Liver (tissue), 9 donors: ENCODE results near the gene NOM1. TPM values are rescaled to one million over a fixed set of nuclear protein-coding genes. Genes with fewer than 3 reads are reported as not detected.

Source experiments
- DNase-seq: peaks from one replicate; pipeline ENCODE4 v3.0.0-alpha.2; 2017; ENCODE audit warnings: low spot score
- H3K27ac ChIP-seq, 2 donors: one replicate each; pipeline ENCODE4 v1.7.0; 2013; ENCODE audit warnings: inconsistent platforms in 2 of 2, low read length in 2 of 2, control low read depth in 1 of 2, low read depth in 1 of 2, mild to moderate bottlenecking in 1 of 2
- H3K27me3 ChIP-seq, 4 donors: one replicate each; pipeline versions ENCODE4 v1.6.1 to v1.7.0; 2013; ENCODE audit warnings: low read length in 3 of 4, inconsistent platforms in 1 of 4, mild to moderate bottlenecking in 1 of 4, moderate library complexity in 1 of 4; ENCODE audit not compliant: control insufficient read depth in 4 of 4, insufficient read depth in 4 of 4
- H3K36me3 ChIP-seq, 4 donors: one replicate each; pipeline versions ENCODE4 v1.6.1 to v1.7.0; 2013; ENCODE audit warnings: low read length in 3 of 4, mild to moderate bottlenecking in 3 of 4, low read depth in 1 of 4, moderate library complexity in 1 of 4; ENCODE audit not compliant: control insufficient read depth in 4 of 4, insufficient read depth in 3 of 4
- H3K4me1 ChIP-seq, 4 donors: one replicate each; pipeline versions ENCODE4 v1.6.1 to v1.7.0; 2013; ENCODE audit warnings: low read length in 3 of 4, mild to moderate bottlenecking in 3 of 4, moderate library complexity in 1 of 4; ENCODE audit not compliant: control insufficient read depth in 4 of 4, insufficient read depth in 4 of 4
- H3K4me3 ChIP-seq, 3 donors: one replicate each; pipeline versions ENCODE4 v1.6.1 to v1.7.0; 2013; ENCODE audit warnings: low read length in 3 of 3, control low read depth in 1 of 3, low read depth in 1 of 3, mild to moderate bottlenecking in 1 of 3
- H3K9ac ChIP-seq, 2 donors: one replicate each; pipeline ENCODE4 v1.7.0; 2013; ENCODE audit warnings: low read length in 2 of 2, mild to moderate bottlenecking in 2 of 2, moderate library complexity in 2 of 2, control low read depth in 1 of 2, low read depth in 1 of 2
- H3K9me3 ChIP-seq, 4 donors: one replicate each; pipeline versions ENCODE4 v1.6.1 to v1.7.0; 2013; ENCODE audit warnings: low read length in 3 of 4; ENCODE audit not compliant: control insufficient read depth in 4 of 4
- ATF3 ChIP-seq: IDR thresholded peaks from 2 replicates; pipeline ENCODE4 v1.6.1; 2016; ENCODE audit warnings: antibody characterized with exemption
- CTCF ChIP-seq: fragments of 150-350 bp; IDR thresholded peaks from 2 replicates; pipeline ENCODE4 v1.5.1; 2017; ENCODE audit warnings: improper control_type of control experiment, low read depth, low read length; ENCODE audit not compliant: missing input control
- EGR1 ChIP-seq, 2 donors: IDR thresholded peaks; 2 replicates each; pipeline ENCODE4 v1.6.1; 2016 to 2018; ENCODE audit warnings: antibody characterized with exemption in 2 of 2, low read depth in 2 of 2
- FOXA1 ChIP-seq: IDR thresholded peaks from 2 replicates; pipeline ENCODE4 v1.6.1; 2016; ENCODE audit warnings: antibody characterized with exemption
- FOXA2 ChIP-seq: IDR thresholded peaks from 2 replicates; pipeline ENCODE4 v1.6.1; 2016; ENCODE audit warnings: antibody characterized with exemption
- GABPA ChIP-seq, 2 donors: IDR thresholded peaks in 1 of 2; conservative IDR thresholded peaks in 1 of 2; 2 replicates each; pipeline ENCODE4 v1.6.1; 2016; ENCODE audit warnings: antibody characterized with exemption in 2 of 2, mild to moderate bottlenecking in 1 of 2, moderate library complexity in 1 of 2
- HNF4A ChIP-seq, 2 donors: conservative IDR thresholded peaks; 2 replicates each; pipeline ENCODE4 v1.6.1; 2016; ENCODE audit warnings: antibody characterized with exemption in 2 of 2, mild to moderate bottlenecking in 2 of 2
- HNF4G ChIP-seq: IDR thresholded peaks from 2 replicates; pipeline ENCODE4 v1.6.1; 2016; ENCODE audit warnings: antibody characterized with exemption
- JUND ChIP-seq, 2 donors: IDR thresholded peaks; 2 replicates each; pipeline ENCODE4 v1.6.1; 2016; ENCODE audit warnings: antibody characterized with exemption in 2 of 2
- NR2F2 ChIP-seq: IDR thresholded peaks from 2 replicates; pipeline ENCODE4 v1.6.1; 2016; ENCODE audit warnings: antibody characterized with exemption
- RAD21 ChIP-seq, 2 donors: IDR thresholded peaks; 2 replicates each; pipeline ENCODE4 v1.6.1; 2016; ENCODE audit warnings: antibody characterized with exemption in 2 of 2, mild to moderate bottlenecking in 2 of 2
- SP1 ChIP-seq: IDR thresholded peaks from 2 replicates; pipeline ENCODE4 v1.6.1; 2018; ENCODE audit warnings: antibody characterized with exemption, mild to moderate bottlenecking
- YY1 ChIP-seq: IDR thresholded peaks from 2 replicates; pipeline ENCODE4 v1.6.1; 2016; ENCODE audit warnings: antibody characterized with exemption, mild to moderate bottlenecking
- ZBTB33 ChIP-seq: IDR thresholded peaks from 2 replicates; pipeline ENCODE4 v1.6.1; 2016; ENCODE audit warnings: antibody characterized with exemption
- WGBS: extraction: QIAGEN DNeasy Blood & Tissue Kit; methylation state at CpG from one replicate; pipeline ENCODE4 v1.1.7; 2013; 5-methylcytosine and 5-hydroxymethylcytosine counted together
- polyA plus RNA-seq, 2 donors: library from polyadenylated mRNA; stranded (reverse) in 1 of 2; unstranded in 1 of 2; fragments of 200-250 nt in 1 of 2; fragments of >200 nt in 1 of 2; fragmentation: Nextera tagmentation in 1 of 2; extraction: Ambion mirVana in 1 of 2; gene quantifications; one replicate each; pipeline versions ENCODE4 v1.2.1 to v1.2.3, GENCODE V29; 2013 to 2015
- total RNA-seq, 2 donors: library from RNA; depleted of rRNA; stranded (reverse); fragments of >200 nt; gene quantifications; one replicate each; pipeline ENCODE4 v1.2.3, GENCODE V29; 2014
- TF ChIP-seq, protein P1 (sequence below): IDR thresholded peaks from 2 replicates; pipeline ENCODE4 v1.6.1; 2016; ENCODE audit warnings: antibody characterized with exemption, mild to moderate bottlenecking
- TF ChIP-seq, protein P2 (sequence below): IDR thresholded peaks from 2 replicates; pipeline ENCODE4 v1.6.1; 2016; ENCODE audit warnings: antibody characterized with exemption
- donor health status: healthy.
- donor health status: healthy.
- donor health status: healthy.
- donor health status: healthy.
- donor health status: healthy.

NOM1 gene
- total and polyA plus RNA-seq, 4 donors = 4.0 to 11.4 (median 6.2) TPM

GRCh38 chr7:156903232-156903909 lies 46.1 kb upstream of the NOM1 start:
- H3K9ac ChIP-seq = no peak overlapping the region
- H3K4me3 ChIP-seq = no peak overlapping the region
- TF ChIP-seq JUND (IDR thresholded peaks at IDR 0.05) (no peak), NR2F2 (no peak), ATF3 (no peak), SP1 (no peak), HNF4A (conservative IDR thresholded peaks at IDR 0.05) (no peak), RAD21 (IDR thresholded peaks at IDR 0.05) (no peak), EGR1 (IDR thresholded peaks at IDR 0.05; ENCODE audit: low read depth in 2 of 2) (no peak), FOXA1 (no peak), ZBTB33 (no peak), FOXA2 (no peak), YY1 (no peak), GABPA (IDR thresholded peaks at IDR 0.05 in 1 of 2, conservative IDR thresholded peaks at IDR 0.05 in 1 of 2) (no peak), CTCF (no peak), HNF4G (no peak)
- TF ChIP-seq, protein P1, sequence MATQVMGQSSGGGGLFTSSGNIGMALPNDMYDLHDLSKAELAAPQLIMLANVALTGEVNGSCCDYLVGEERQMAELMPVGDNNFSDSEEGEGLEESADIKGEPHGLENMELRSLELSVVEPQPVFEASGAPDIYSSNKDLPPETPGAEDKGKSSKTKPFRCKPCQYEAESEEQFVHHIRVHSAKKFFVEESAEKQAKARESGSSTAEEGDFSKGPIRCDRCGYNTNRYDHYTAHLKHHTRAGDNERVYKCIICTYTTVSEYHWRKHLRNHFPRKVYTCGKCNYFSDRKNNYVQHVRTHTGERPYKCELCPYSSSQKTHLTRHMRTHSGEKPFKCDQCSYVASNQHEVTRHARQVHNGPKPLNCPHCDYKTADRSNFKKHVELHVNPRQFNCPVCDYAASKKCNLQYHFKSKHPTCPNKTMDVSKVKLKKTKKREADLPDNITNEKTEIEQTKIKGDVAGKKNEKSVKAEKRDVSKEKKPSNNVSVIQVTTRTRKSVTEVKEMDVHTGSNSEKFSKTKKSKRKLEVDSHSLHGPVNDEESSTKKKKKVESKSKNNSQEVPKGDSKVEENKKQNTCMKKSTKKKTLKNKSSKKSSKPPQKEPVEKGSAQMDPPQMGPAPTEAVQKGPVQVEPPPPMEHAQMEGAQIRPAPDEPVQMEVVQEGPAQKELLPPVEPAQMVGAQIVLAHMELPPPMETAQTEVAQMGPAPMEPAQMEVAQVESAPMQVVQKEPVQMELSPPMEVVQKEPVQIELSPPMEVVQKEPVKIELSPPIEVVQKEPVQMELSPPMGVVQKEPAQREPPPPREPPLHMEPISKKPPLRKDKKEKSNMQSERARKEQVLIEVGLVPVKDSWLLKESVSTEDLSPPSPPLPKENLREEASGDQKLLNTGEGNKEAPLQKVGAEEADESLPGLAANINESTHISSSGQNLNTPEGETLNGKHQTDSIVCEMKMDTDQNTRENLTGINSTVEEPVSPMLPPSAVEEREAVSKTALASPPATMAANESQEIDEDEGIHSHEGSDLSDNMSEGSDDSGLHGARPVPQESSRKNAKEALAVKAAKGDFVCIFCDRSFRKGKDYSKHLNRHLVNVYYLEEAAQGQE = no peak
- TF ChIP-seq, protein P2, sequence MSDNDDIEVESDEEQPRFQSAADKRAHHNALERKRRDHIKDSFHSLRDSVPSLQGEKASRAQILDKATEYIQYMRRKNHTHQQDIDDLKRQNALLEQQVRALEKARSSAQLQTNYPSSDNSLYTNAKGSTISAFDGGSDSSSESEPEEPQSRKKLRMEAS = no peak
- WGBS = 73% methylated on average over 10 of the region's 10 CpGs
- peaks cover 0 to 2% (median 0%) of the 10 kb centered on the region in 4 donors for H3K4me1 ChIP-seq
- H3K27ac ChIP-seq = no peak overlapping the region
- no peak for DNase-seq
- no peaks in the 10 kb centered on the region for H3K27me3 ChIP-seq
- H3K36me3 ChIP-seq = no peaks in the 10 kb centered on the region
- H3K9me3 ChIP-seq = no peaks in the 10 kb centered on the region
